Measurements from ENCODE around the gene LDB2.

DNA sequence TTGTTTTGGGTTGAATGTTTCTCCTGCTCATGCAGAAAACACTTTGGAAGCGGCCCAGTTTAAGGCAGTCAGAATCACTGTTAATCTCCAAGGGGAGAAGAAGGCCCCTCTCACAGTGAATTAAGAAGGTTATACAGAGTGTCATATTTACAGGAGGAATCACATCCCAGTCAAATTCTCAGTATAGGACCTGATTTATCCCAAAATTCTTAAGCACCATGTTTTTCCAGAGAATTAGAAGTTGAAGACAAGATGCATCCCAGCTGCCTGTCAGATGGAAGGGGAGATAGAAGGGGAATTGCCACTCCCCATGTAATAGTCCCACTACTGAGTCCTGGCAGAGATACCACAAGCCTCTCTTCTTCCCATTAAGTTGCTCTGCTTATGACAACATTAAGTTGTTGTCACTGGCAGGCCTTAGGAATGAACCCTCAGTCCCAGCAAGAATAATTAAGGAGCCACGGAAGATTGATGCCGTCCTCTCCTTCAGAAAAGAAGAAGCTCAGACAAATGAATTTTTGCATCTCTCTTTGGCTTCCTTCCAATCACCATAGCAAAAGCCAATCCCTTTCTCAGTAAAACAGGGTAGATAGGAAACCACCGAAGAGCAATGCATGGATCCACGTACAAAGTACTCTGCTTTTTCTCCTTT lies 138.4 kb downstream of the LDB2 start:
- no peak for TF ChIP-seq EZH2 (IDR thresholded peaks at IDR 0.05; ENCODE audit: insufficient read depth, low read length)
- no peak for TF ChIP-seq CTCF (IDR thresholded peaks at IDR 0.05; ENCODE audit: insufficient read depth, low read depth, low read length)

Measured in astrocyte (in vitro differentiated cells and primary cell).